Stomach smooth muscle (tissue), 2 donors: ENCODE measurements around the gene BEND7.

Source experiments
- H3K27ac ChIP-seq: one replicate; pipeline ENCODE4 v1.7.0; 2013; ENCODE audit warnings: mild to moderate bottlenecking, low read length, inconsistent platforms
- H3K27me3 ChIP-seq, 2 donors: one replicate each; pipeline ENCODE4 v1.7.0; 2013; ENCODE audit warnings: low read length in 2 of 2; ENCODE audit not compliant: insufficient read depth in 2 of 2, control insufficient read depth in 1 of 2
- H3K36me3 ChIP-seq, 2 donors: one replicate each; pipeline ENCODE4 v1.7.0; 2013; ENCODE audit warnings: low read length in 2 of 2; ENCODE audit not compliant: control insufficient read depth in 2 of 2, insufficient read depth in 2 of 2
- H3K4me1 ChIP-seq: one replicate; pipeline ENCODE4 v1.7.0; 2013; ENCODE audit warnings: low read length; ENCODE audit not compliant: control insufficient read depth, insufficient read depth
- H3K4me3 ChIP-seq, 2 donors: one replicate each; pipeline ENCODE4 v1.7.0; 2013; ENCODE audit warnings: low read length in 2 of 2
- H3K9ac ChIP-seq, 2 donors: one replicate each; pipeline ENCODE4 v1.7.0; 2013; ENCODE audit warnings: low read length in 2 of 2, mild to moderate bottlenecking in 1 of 2
- H3K9me3 ChIP-seq, 2 donors: one replicate each; pipeline ENCODE4 v1.7.0; 2013; ENCODE audit warnings: low read length in 2 of 2; ENCODE audit not compliant: control insufficient read depth in 2 of 2
- donor health status: healthy.
- donor health status: Pancreatic carcinoma.

The BEND7 gene, protein sequence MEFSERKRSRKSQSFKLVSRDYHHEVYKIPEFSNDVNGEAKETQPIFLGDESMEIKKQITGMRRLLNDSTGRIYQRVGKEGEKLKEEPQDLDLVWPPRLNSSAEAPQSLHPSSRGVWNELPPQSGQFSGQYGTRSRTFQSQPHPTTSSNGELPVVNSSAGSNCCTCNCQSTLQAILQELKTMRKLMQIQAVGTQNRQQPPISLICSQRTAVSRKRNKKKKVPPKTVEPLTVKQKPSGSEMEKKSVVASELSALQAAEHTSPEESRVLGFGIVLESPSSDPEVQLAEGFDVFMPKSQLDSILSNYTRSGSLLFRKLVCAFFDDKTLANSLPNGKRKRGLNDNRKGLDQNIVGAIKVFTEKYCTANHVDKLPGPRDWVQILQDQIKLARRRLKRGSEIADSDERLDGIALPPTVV

DNA sequence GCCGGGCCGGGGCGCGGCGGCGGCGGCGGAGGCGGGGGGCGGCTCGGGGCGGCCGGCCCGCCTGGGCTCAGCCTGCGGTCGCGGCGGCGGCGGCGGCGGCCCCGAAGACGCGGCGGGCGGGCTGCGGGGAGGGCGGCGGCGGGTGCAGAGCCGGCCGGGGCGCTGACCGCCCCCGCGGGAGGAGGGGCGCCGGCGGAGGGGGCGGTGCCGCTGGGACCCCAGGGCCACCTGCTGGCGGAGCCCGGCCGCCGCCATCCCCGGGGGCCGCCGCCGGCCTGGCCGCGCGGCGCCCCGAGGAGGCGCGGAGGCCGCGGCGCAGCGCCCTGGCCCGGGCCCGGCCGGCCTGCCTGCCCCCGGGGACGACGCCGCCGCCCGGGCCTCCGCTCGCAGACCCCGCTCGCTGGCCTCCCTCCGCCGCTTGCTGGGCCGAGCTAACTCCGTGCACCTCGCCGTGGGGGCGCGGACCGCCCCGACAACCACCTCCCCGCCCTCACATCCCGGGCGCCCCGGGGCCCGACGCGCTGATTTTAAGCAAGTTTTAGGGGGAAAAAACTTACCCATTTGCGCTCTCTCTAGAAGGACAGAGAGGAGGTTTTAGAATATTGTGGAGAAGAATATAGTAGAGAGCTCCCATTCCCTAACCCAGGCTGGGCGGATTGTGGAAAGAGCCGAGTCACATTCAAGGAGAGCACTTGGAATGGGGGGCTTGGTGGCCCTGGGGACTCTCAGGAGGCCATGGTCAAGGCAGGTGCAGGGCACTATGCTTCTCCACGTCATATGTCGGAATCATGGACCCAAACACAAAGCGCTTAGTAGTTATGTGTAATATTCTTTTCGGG, at the start of gene BEND7:
BEND7 (minus strand) TSS at position 140 of the 839 bp plus-strand sequence. CDS start 481 bp downstream, outside the sequence.
- Histone ChIP-seq H3K9me3 (no peaks in the 10 kb centered on the region), H3K4me3 (peak within 1 kb of the TSS; percentile 78), H3K36me3 (peaks cover 0 to 4% of the 10 kb centered on the region in 2 donors), H3K27me3 (no peaks in the 10 kb centered on the region), H3K9ac (peak within 1 kb of the TSS; percentile 89 to 93), H3K27ac (peak within 1 kb of the TSS; percentile 80), H3K4me1 (peaks cover 7% of the 10 kb centered on the region)

DNA sequence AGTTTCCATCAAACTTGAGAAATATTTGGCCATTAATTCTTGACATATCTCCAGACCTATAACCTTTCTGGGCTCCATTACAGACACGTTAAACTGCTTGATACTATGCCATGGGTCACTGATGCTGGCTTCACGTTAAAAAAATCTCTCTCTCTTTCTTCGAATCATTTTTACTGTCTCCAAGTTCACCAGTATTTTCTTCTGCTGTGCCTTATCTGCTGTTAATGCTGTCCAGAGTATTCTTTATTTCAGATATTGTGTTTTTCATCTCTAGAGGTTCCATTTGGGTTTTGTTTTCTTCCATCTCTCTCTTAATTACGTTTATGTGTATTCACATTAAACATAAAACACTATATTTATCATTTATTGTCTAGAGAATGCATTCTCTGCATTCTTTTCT, 45.1 kb upstream of the BEND7 start:
- H3K9ac ChIP-seq, result no peak overlapping the region

DNA sequence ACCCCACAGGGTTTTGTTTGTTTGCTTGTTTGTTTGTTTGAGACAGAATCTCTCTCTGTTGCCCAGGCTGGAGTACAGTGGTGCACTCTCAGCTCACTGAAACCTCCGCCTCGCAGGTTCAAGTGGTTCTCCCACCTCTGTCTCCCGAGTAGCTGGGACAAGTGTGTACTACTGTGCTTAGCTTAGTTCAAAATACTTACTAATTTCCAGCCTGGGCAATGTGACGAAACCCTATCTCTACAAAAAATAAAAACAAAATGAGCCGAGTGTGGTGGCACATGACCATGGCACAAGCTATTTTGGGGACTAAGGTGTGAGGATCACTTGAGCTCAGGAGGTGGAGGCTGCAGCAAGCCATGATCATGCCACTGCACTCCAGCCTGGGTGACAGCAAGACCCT, 42.7 kb upstream of the BEND7 start:
- peaks cover 2 to 3% of the 10 kb centered on the region in 2 donors for H3K9me3 ChIP-seq

More for the DNA sequence above, 45.1 kb upstream of the BEND7 start:
- no peaks in the 10 kb centered on the region for H3K36me3 ChIP-seq
- H3K27ac ChIP-seq, result no peak overlapping the region
- no peak overlapping the region for H3K4me3 ChIP-seq
- no peaks in the 10 kb centered on the region for H3K27me3 ChIP-seq
- H3K9me3 ChIP-seq, result peaks cover 2 to 3% of the 10 kb centered on the region in 2 donors
- H3K4me1 ChIP-seq, result no peaks in the 10 kb centered on the region

DNA sequence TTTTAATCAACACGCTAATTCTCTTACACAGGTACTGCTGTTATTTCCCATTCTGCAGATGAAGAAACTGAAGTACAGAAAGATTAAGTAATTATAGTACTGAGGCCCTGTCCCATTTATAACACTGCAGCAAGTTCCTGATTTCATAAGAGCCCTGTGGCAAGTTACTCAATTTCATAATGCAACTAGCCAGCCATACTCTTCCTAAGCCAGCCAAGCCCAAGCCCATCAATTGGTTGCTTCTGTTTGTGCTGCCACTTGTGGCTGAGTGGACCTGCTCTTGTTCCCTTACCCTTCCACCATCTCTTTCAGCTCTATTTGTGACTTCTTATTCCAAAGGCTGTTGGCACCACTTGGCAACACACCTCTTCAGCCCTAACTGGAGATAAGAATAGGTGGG, 38.2 kb upstream of the BEND7 start:
- Histone ChIP-seq H3K27ac (no peak overlapping the region), H3K9me3 (no peaks in the 10 kb centered on the region), H3K27me3 (no peaks in the 10 kb centered on the region), H3K36me3 (no peaks in the 10 kb centered on the region), H3K9ac (no peak overlapping the region), H3K4me1 (no peaks in the 10 kb centered on the region), H3K4me3 (no peak overlapping the region)

More for the DNA sequence above, 42.7 kb upstream of the BEND7 start:
- no peak overlapping the region for H3K27ac ChIP-seq
- H3K4me3 ChIP-seq, result no peak overlapping the region
- H3K27me3 ChIP-seq, result no peaks in the 10 kb centered on the region
- no peak overlapping the region for H3K9ac ChIP-seq
- no peaks in the 10 kb centered on the region for H3K4me1 ChIP-seq
- no peaks in the 10 kb centered on the region for H3K36me3 ChIP-seq

DNA sequence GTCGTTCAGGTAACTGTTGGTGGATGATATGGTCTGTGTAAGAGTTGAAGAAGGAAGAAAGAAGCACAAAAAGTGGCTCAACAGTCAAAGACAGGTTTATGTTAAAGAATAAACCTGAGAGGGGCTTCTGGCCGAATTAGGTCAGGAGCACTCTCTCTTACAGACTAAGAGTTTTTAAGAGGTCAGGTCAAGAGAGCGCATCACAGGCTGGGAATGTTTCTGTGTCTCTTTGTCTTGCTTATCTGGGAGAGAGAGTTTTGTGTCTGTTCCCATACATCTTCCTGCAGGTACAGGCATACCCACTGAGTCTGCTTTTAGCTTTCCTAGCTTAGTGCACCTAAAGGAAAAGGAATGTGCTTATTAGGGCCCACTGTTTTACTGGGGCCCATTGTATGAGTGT, 35.8 kb upstream of the BEND7 start:
- H3K9me3 ChIP-seq, result no peaks in the 10 kb centered on the region
- no peak overlapping the region for H3K4me3 ChIP-seq

DNA sequence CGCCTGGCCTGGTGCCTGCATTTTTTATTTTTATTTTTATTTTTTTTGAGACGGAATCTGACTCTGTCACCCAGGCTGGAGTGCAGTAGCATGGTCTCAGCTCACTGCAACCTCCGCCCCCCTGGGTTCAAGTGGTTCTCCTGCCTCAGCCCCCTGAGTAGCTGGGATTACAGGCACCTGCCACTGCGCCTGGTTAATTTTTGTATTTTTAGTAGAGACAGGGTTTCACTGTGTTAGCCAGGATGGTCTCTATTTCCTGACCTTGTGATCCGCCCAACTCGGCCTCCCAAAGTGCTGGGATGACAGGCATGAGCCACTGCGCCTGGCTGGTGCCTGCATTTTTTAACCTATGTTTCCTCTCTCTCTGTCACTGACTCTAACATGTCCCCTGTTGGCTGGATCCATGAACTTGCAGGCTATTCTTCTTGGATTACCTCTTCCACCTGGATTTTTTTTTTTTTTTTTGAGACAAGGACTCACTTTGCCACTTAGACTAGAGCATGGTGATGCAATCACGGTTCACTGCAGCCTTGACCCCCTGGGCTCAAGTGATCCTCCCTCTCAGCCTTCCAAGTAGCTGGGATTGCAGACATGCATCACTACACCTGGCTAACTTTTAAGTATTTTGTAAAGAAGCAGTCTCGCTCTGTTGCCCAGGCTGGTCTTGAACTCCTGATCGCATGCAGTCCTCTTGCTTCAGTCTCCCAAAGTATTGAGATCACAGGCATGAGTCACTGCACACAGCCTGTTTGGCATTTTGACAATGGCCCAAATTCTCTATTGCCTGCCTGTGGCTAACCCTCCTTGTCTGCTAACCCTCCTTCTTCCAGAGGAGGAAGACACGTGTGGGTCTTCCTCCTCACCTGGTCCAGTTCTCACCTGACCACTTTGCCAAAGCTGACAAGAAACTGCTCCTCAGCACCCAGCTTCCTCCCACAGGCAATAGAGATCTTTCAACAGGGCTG, 34.9 kb upstream of the BEND7 start:
- H3K9me3 ChIP-seq, result no peaks in the 10 kb centered on the region
- H3K9ac ChIP-seq, result no peak overlapping the region
- no peaks in the 10 kb centered on the region for H3K36me3 ChIP-seq
- no peaks in the 10 kb centered on the region for H3K4me1 ChIP-seq
- H3K4me3 ChIP-seq, result no peak overlapping the region
- no peaks in the 10 kb centered on the region for H3K27me3 ChIP-seq
- no peak overlapping the region for H3K27ac ChIP-seq

More for the DNA sequence above, 35.8 kb upstream of the BEND7 start:
- Histone ChIP-seq H3K36me3 (no peaks in the 10 kb centered on the region), H3K27me3 (no peaks in the 10 kb centered on the region), H3K4me1 (no peaks in the 10 kb centered on the region), H3K9ac (no peak overlapping the region), H3K27ac (no peak overlapping the region)

DNA sequence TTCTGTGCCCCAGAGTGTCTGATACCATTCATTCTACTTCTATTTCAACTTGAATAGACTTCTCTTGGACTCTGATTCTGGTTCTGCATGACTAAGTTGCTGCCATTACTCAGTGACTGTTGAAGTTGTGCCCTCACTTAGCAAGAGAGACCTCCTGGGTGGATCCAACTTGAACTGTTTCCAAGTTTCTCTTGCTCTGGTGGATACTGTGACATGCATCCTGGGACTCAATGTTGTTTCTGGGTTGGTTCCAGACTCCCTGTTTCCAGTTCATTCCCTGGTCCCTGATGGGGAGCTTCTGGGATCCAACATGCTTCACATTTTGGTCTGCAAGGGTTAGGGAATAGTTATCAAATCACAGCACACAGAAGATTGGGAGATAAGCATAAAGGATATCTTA, 31.8 kb upstream of the BEND7 start:
- H3K27ac ChIP-seq, result no peak overlapping the region
- H3K4me3 ChIP-seq, result no peak overlapping the region
- no peaks in the 10 kb centered on the region for H3K36me3 ChIP-seq
- H3K9me3 ChIP-seq, result peaks cover 0 to 3% of the 10 kb centered on the region in 2 donors
- H3K27me3 ChIP-seq, result no peaks in the 10 kb centered on the region
- H3K9ac ChIP-seq, result no peak overlapping the region
- H3K4me1 ChIP-seq, result peaks cover 2% of the 10 kb centered on the region

DNA sequence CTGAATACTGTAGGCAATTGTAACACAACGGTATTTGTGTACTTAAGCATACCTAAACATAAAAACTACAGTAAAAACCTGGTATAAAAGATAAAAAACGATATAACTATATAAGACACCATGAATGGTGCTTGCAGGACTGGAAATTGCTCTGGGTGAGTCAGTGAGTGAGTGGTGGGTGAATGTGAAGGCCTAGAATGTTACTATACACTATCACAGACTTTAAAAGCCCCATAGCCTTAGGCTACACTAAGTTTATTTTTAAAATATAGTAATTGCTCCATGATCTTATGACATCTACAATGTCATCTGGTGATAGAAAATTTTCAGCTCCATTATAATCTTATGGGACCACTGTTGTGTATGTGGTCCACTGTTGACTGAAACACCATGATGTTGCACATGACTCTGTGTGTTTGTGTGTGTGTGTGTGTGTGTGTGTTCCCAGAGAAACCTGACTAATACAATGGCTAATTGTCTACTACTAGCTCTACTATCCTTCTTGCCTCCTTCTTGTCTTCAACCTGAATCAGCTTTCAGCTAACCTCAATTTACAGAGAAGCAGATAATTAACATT, 30.4 kb upstream of the BEND7 start:
- H3K27me3 ChIP-seq, result no peaks in the 10 kb centered on the region
- peaks cover 2% of the 10 kb centered on the region for H3K4me1 ChIP-seq
- no peak overlapping the region for H3K9ac ChIP-seq
- H3K4me3 ChIP-seq, result no peak overlapping the region
- peaks cover 0 to 3% of the 10 kb centered on the region in 2 donors for H3K9me3 ChIP-seq
- H3K36me3 ChIP-seq, result no peaks in the 10 kb centered on the region
- H3K27ac ChIP-seq, result no peak overlapping the region

DNA sequence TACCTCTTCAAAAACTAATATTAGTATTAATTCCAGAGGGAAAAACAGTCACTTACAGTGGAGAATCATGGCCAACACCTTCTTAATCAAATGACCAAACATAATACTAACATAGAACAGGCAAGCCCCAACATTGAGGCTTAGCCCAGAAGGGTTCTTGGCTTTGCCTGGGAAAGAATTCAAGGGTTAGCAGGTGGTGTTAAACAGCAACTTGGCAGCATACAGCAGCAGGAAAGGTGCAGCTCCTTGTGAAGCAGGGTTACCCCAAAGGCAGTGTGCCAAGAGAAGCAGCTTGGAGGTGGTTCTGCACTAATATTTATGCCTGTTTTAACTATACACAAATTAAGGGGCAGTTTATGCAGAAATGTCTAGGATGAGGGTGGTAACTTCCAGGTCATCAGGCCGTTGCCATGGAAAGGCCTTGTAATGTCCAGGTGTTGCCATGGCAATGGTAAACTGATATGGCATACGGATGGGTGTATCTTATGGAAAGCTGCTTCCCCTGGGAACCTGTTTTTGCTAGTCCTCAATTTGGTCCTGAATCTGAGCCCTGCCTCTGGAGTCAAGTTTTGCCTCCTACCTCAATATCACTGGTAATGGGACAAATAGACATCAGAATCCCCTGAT, 27.2 kb upstream of the BEND7 start:
- Histone ChIP-seq H3K27me3 (no peaks in the 10 kb centered on the region), H3K36me3 (no peaks in the 10 kb centered on the region), H3K9ac (no peak overlapping the region), H3K9me3 (peaks cover 0 to 3% of the 10 kb centered on the region in 2 donors), H3K4me1 (peaks cover 2% of the 10 kb centered on the region), H3K4me3 (no peak overlapping the region), H3K27ac (no peak overlapping the region)
